ENCODE measurements around the gene E2F1.
"Not testable (repeated sequence)": the region's sequence is repeated elsewhere in the genome, so short reads cannot be mapped to it uniquely, and the experiment has no call there.

E2F1 gene

GRCh38 chr20:33710681-33711445 is 24.7 kb upstream of the E2F1 start:
- no peak for DNase-seq (ENCODE audit: low read depth)

- no peak for DNase-seq (ENCODE audit: low read depth)
Observed at GRCh38 chr20:33709905-33710541, 23.8 kb upstream of the E2F1 start.

GRCh38 chr20:33709398-33709797 is 23.2 kb upstream of the E2F1 start:
- no peak for DNase-seq (ENCODE audit: low read depth)

- no peak for DNase-seq (ENCODE audit: low read depth)
Observed at GRCh38 chr20:33707668-33708067, 21.5 kb upstream of the E2F1 start.

GRCh38 chr20:33704197-33704924 is 18.2 kb upstream of the E2F1 start:
- no peak for DNase-seq (ENCODE audit: low read depth)

- no peak for DNase-seq (ENCODE audit: low read depth)
Observed at GRCh38 chr20:33703498-33704137, 17.4 kb upstream of the E2F1 start.

GRCh38 chr20:33702861-33703260 is 16.7 kb upstream of the E2F1 start:
- no peak for DNase-seq (ENCODE audit: low read depth)

GRCh38 chr20:33701629-33702450 is 15.7 kb upstream of the E2F1 start:
- no peak for DNase-seq (ENCODE audit: low read depth)

- not testable (repeated sequence) for DNase-seq (ENCODE audit: low read depth)
Observed at GRCh38 chr20:33700696-33701441, 14.7 kb upstream of the E2F1 start.

GRCh38 chr20:33698966-33699365 is 12.8 kb upstream of the E2F1 start:
- DNase-seq (ENCODE audit: low read depth): not testable (repeated sequence)

GRCh38 chr20:33697129-33697528 is 10.9 kb upstream of the E2F1 start:
- no peak for DNase-seq (ENCODE audit: low read depth)

- DNase-seq (ENCODE audit: low read depth): no peak
Observed at GRCh38 chr20:33696448-33696847, 10.3 kb upstream of the E2F1 start.

- DNase-seq (ENCODE audit: low read depth): no peak
Observed at GRCh38 chr20:33694639-33695012, 8.4 kb upstream of the E2F1 start.

GRCh38 chr20:33693741-33694638 is 7.8 kb upstream of the E2F1 start:
- no peak for DNase-seq (ENCODE audit: low read depth)

- DNase-seq (ENCODE audit: low read depth): no peak
Observed at GRCh38 chr20:33693289-33693688, 7.1 kb upstream of the E2F1 start.

- peak; percentile 26 for DNase-seq (ENCODE audit: low read depth)
Observed at GRCh38 chr20:33689973-33690372, 3.8 kb upstream of the E2F1 start.

GRCh38 chr20:33689493-33689892 is 3.3 kb upstream of the E2F1 start:
- DNase-seq (ENCODE audit: low read depth): no peak

GRCh38 chr20:33688938-33689424 is 2.8 kb upstream of the E2F1 start:
- no peak for DNase-seq (ENCODE audit: low read depth)

- DNase-seq (ENCODE audit: low read depth): no peak
Observed at GRCh38 chr20:33687993-33688937, 2.1 kb upstream of the E2F1 start.
